CD4-positive, alpha-beta T cell treated with Interleukin-17A for 1 hour (primary cell): ENCODE measurements around the gene RBFA.

Experiments used
- DNase-seq: peaks from one replicate; pipeline ENCODE4 v3.0.0-alpha.2; 2020

The RBFA gene

DNA sequence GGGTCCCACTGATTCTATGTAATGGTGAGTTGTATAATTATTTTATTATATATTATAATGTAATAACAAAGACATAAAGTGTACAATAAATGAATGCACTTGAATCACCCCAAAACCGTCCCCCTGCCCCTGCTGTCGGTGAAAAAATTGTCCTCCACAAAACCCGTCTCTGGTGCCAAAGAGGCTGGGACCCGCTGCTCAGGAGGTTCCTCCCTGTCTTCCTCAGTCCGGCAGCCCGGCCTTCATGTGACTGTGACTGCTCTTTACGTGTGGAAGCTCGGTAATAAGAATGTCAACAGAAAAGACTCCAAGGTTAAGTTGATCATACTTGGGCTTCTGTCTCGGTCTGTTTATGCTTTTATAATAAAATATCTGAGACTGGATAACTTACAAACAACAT lies 42.1 kb downstream of the RBFA start:
- DNase-seq = no peak

DNA sequence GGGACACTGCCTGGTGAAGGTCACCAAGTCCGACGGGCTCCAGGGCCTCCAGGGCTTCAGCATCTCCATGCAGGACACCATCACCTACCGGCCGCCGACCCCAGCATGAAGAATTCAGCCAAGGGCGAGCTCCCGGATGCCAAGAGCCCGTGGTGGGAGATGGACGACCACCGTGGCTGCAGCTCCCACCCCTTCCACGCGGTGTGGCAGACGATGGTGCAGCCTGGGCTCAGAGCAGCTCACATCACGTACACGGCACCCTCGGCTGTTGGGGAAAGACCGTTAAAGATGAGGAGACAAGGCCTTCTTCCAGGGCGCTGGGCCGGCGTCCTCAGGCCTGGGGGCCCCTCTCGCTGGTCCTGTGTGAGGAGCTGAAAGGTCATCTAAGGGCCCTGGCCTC lies 43.6 kb downstream of the RBFA start:
- DNase-seq = no peak
